GM12878 (cell line): ENCODE results near the gene TNFRSF8. TPM values are rescaled to one million over a fixed set of nuclear protein-coding genes. Genes with fewer than 3 reads are reported as not detected.

Experiments
- ATAC-seq: fragments of 200-7000 bp; cut with Tn5 transposase; 3 replicates; pipeline ENCODE4 v1.9.1; 2020; ENCODE audit warnings: mild to moderate bottlenecking, moderate library complexity
- BruUV-seq: library from RNA; stranded (reverse); fragments of 400-500 nt; replicated peaks from 2 replicates; lab custom pipeline; 2021; lab: Mats Ljungman, UMichigan
- CTCF ChIA-PET: fragments of 300-600 bp; sonication (Branson Sonifier 250); formaldehyde crosslinking; extraction: SDS; loops from one replicate; lab custom pipeline; 2021; ENCODE audit warnings: inconsistent platforms; lab: Yijun Ruan, JAX
- POLR2A ChIA-PET: fragments of 350-600 bp; formaldehyde crosslinking; extraction: SDS; loops from one replicate; lab custom pipeline; 2021; ENCODE audit warnings: inconsistent platforms; lab: Charles Lee
- RAD21 ChIA-PET: fragments of 300-600 bp; sonication (Branson Sonifier 250); formaldehyde crosslinking; loops from one replicate; lab custom pipeline; 2023; ENCODE audit warnings: antibody characterized with exemption; ENCODE audit not compliant: unreplicated experiment; lab: Charles Lee
- SMC1A ChIA-PET: fragments of 300-600 bp; sonication (Branson Sonifier 250); formaldehyde crosslinking; loops from one replicate; lab custom pipeline; 2023; ENCODE audit not compliant: unreplicated experiment, uncharacterized antibody; lab: Charles Lee
- DNase-seq: peaks from one replicate; pipeline ENCODE4 v3.0.0-alpha.2; 2011; ENCODE audit warnings: low read depth, low spot score
- FAIRE-seq: peaks from 3 replicates; lab custom pipeline; 2011; peaks lifted over from hg19 to GRCh38; lab: Jason Lieb, UNC
- H2AFZ ChIP-seq: 2 replicates; pipeline ENCODE4 v1.6.0; 2011; ENCODE audit warnings: low read depth, low read length, control low read depth; ENCODE audit not compliant: control insufficient read depth
- H3K27ac ChIP-seq: 2 replicates; pipeline ENCODE4 v1.5.1; 2011; ENCODE audit warnings: control low read depth; ENCODE audit not compliant: control insufficient read depth, insufficient read depth
- H3K27me3 ChIP-seq, 2 experiments: replicated peaks in 1 of 2; 2 replicates each; pipeline versions ENCODE4 v1.6.0 to v1.6.1; 2011; ENCODE audit warnings: low read length in 1 of 2; ENCODE audit not compliant: control insufficient read depth in 2 of 2, insufficient read depth in 2 of 2
- H3K36me3 ChIP-seq, 2 experiments: 2 replicates each; pipeline ENCODE4 v1.5.1; 2011; ENCODE audit warnings: low read length in 1 of 2; ENCODE audit not compliant: control insufficient read depth in 2 of 2, insufficient read depth in 2 of 2
- H3K4me1 ChIP-seq: 2 replicates; pipeline ENCODE4 v1.6.1; 2011; ENCODE audit warnings: mild to moderate bottlenecking, low read length, moderate library complexity, mixed read lengths; ENCODE audit not compliant: control insufficient read depth, insufficient read depth
- H3K4me2 ChIP-seq: 2 replicates; pipeline ENCODE4 v1.6.0; 2011; ENCODE audit warnings: control low read depth; ENCODE audit not compliant: control insufficient read depth, insufficient read depth
- H3K4me3 ChIP-seq: fragments of 200-600 bp; sonication (generic); 2 replicates; pipeline ENCODE4 v1.5.1; 2016
- H3K79me2 ChIP-seq: 2 replicates; pipeline ENCODE4 v1.6.0; 2011; ENCODE audit warnings: low read length; ENCODE audit not compliant: control insufficient read depth, insufficient read depth
- H3K9ac ChIP-seq: 2 replicates; pipeline ENCODE4 v1.8.0; 2011; ENCODE audit warnings: low read length, control low read depth, mixed read lengths; ENCODE audit not compliant: control insufficient read depth, insufficient read depth
- H3K9me3 ChIP-seq: replicated peaks from 3 replicates; pipeline ENCODE4 v1.5.1; 2011; ENCODE audit warnings: mild to moderate bottlenecking, low read length; ENCODE audit not compliant: control insufficient read depth, insufficient read depth
- H4K20me1 ChIP-seq: 2 replicates; pipeline ENCODE4 v1.6.0; 2011; ENCODE audit not compliant: control insufficient read depth, insufficient read depth
- BRCA1 ChIP-seq: IDR thresholded peaks from 2 replicates; pipeline ENCODE4 v1.6.1; 2011; ENCODE audit warnings: low read depth, low read length, improper control_type of control experiment
- CEBPB ChIP-seq, 2 experiments: fragments of 150-350 bp in 1 of 2; IDR thresholded peaks; 2 replicates each; pipeline ENCODE4 v1.6.1; 2012 to 2014; ENCODE audit warnings: low read depth in 2 of 2, low read length in 2 of 2, borderline replicate concordance in 1 of 2, inconsistent platforms in 1 of 2
- CREM ChIP-seq: IDR thresholded peaks from 2 replicates; pipeline ENCODE4 v1.6.1; 2014; ENCODE audit warnings: antibody characterized with exemption, low read depth
- E2F8 ChIP-seq: fragments of 450-650 bp; IDR thresholded peaks from 2 replicates; pipeline ENCODE4 v1.6.1; 2018; ENCODE audit warnings: mild to moderate bottlenecking, low read depth, moderate library complexity; ENCODE audit not compliant: partially characterized antibody
- EED ChIP-seq: sonication (generic); IDR thresholded peaks from 2 replicates; pipeline ENCODE4 v1.6.1; 2016; ENCODE audit warnings: antibody characterized with exemption, low read depth
- EZH2 ChIP-seq: IDR thresholded peaks from 2 replicates; pipeline ENCODE4 v1.6.1; 2012; ENCODE audit warnings: low read depth, mild to moderate bottlenecking, control low read depth, inconsistent platforms, low read length, borderline replicate concordance; ENCODE audit not compliant: control insufficient read depth
- LARP7 ChIP-seq: fragments of 450-650 bp; IDR thresholded peaks from 2 replicates; pipeline ENCODE4 v1.6.1; 2017; ENCODE audit warnings: mild to moderate bottlenecking
- MEF2B ChIP-seq: fragments of 450-650 bp; IDR thresholded peaks from 2 replicates; pipeline ENCODE4 v1.6.1; 2018; ENCODE audit warnings: mild to moderate bottlenecking, moderate library complexity; ENCODE audit not compliant: partially characterized antibody, poor library complexity, severe bottlenecking
- MYB ChIP-seq: fragments of 150-350 bp; IDR thresholded peaks from 2 replicates; pipeline ENCODE4 v1.6.1; 2014; ENCODE audit warnings: mild to moderate bottlenecking, low read depth, low read length, borderline replicate concordance
- NR2C1 ChIP-seq: fragments of 450-650 bp; IDR thresholded peaks from 2 replicates; pipeline ENCODE4 v1.6.1; 2017; ENCODE audit warnings: antibody characterized with exemption, mild to moderate bottlenecking, moderate library complexity
- PAX8 ChIP-seq: fragments of 450-650 bp; IDR thresholded peaks from 2 replicates; pipeline ENCODE4 v1.6.1; 2017; ENCODE audit warnings: mild to moderate bottlenecking, moderate library complexity
- POLR2A ChIP-seq: IDR thresholded peaks from 2 replicates; pipeline ENCODE4 v1.6.1; 2011; ENCODE audit warnings: low read depth, mild to moderate bottlenecking, low read length
- RCOR1 ChIP-seq: conservative IDR thresholded peaks from 2 replicates; pipeline ENCODE4 v1.6.1; 2012; ENCODE audit warnings: low read depth, low read length, improper control_type of control experiment
- RELB ChIP-seq: fragments of 450-650 bp; IDR thresholded peaks from 2 replicates; pipeline ENCODE4 v1.6.1; 2017; ENCODE audit warnings: low read depth, mild to moderate bottlenecking, moderate library complexity
- SPI1 ChIP-seq: IDR thresholded peaks from 2 replicates; pipeline ENCODE4 v1.6.1; 2011; ENCODE audit warnings: low read depth, mild to moderate bottlenecking, low read length, moderate library complexity, borderline replicate concordance; ENCODE audit not compliant: insufficient read depth
- SUPT20H ChIP-seq: IDR thresholded peaks from 2 replicates; pipeline ENCODE4 v1.6.1; 2011; ENCODE audit warnings: low read depth, mild to moderate bottlenecking, low read length, moderate library complexity, borderline replicate concordance; ENCODE audit not compliant: control insufficient read depth
- YY1 ChIP-seq: IDR thresholded peaks from 2 replicates; pipeline ENCODE4 v1.6.1; 2011; ENCODE audit warnings: low read depth, mild to moderate bottlenecking, low read length
- ZNF217 ChIP-seq: fragments of 450-650 bp; IDR thresholded peaks from 2 replicates; pipeline ENCODE4 v1.6.1; 2017; ENCODE audit warnings: antibody characterized with exemption, mild to moderate bottlenecking
- ZNF24 ChIP-seq: fragments of 450-650 bp; IDR thresholded peaks from 2 replicates; pipeline ENCODE4 v1.6.1; 2017; ENCODE audit warnings: antibody characterized with exemption, mild to moderate bottlenecking
- ZSCAN29 ChIP-seq: fragments of 450-650 bp; IDR thresholded peaks from 2 replicates; pipeline ENCODE4 v1.6.1; 2017; ENCODE audit warnings: mild to moderate bottlenecking, moderate library complexity
- WGBS: methylation state at CpG from one replicate; pipeline ENCODE4 v1.1.6; 2016; ENCODE audit warnings: low lambda C conversion rate; ENCODE audit not compliant: insufficient replicate concordance, insufficient coverage; ENCODE audit errors: missing lambda C conversion rate; 5-methylcytosine and 5-hydroxymethylcytosine counted together
- in situ Hi-C: fragments of 300-500 bp; cut with MboI; formaldehyde crosslinking; loops from 9 replicates; pipeline ENCODE4 v1.14.3; 2018; ENCODE audit warnings: mixed read lengths
- intact Hi-C: fragments of 100-400 bp; cut with micrococcal nuclease; formaldehyde crosslinking; loops from one replicate; pipeline ENCODE4 v1.14.2; 2022; ENCODE audit not compliant: unreplicated experiment
- polyA plus RNA-seq, 11 experiments: library from polyadenylated mRNA; depleted of rRNA in 4 of 11; unstranded in 6 of 11; stranded (reverse) in 5 of 11; fragments of >200 nt; fragmentation: Nextera tagmentation in 4 of 11; fragmentation: Illumina TruSeq in 1 of 11; extraction: Ambion mirVana in 4 of 11; extraction: Trizol in 1 of 11; gene quantifications; 1 replicate in 1 of 11; 2 replicates in 10 of 11; pipeline versions ENCODE4 v1.2.1 to v1.2.3, GENCODE V29; 2011 to 2016; ENCODE audit warnings: inconsistent platforms in 2 of 11, missing spikeins in 2 of 11, low read depth in 1 of 11
- total RNA-seq, 4 experiments: library from RNA; depleted of rRNA in 3 of 4; stranded (reverse); fragments of >200 nt in 3 of 4; fragmentation: Illumina TruSeq in 1 of 4; extraction: Trizol in 1 of 4; gene quantifications; 2 replicates each; pipeline versions ENCODE4 v1.2.1 to v1.2.3, GENCODE V29; 2013 to 2021

TNFRSF8 gene
- total and polyA plus RNA-seq, 10 of the 15 experiments (the other 5 are each of a cell fraction or from before 2014, with no cell fraction given): 9.8 to 114 (median 58.8) TPM

GRCh38 chr1:12055259-12055658, 7.8 kb upstream of the TNFRSF8 start:
- peaks cover 95% of the 10 kb centered on the region for H3K4me1 ChIP-seq
- SMC1A ChIA-PET: interaction anchor here (2.0 to 14.3 kb wide), 5 partner anchors 8 to 35 kb away, joined by 7 to 209 read pairs (median 16); partner anchors contain the start of gene TNFRSF8
- no peak for TF ChIP-seq ZNF24
- TF ChIP-seq EED: no peak
- no peak for TF ChIP-seq SUPT20H
- TF ChIP-seq MYB: no peak
- no peak for TF ChIP-seq LARP7
- no peak for TF ChIP-seq E2F8
- TF ChIP-seq ZNF217: no peak
- TF ChIP-seq CREM: no peak
- TF ChIP-seq NR2C1: no peak
- no peak for TF ChIP-seq SPI1
- no peak for TF ChIP-seq ZSCAN29
- TF ChIP-seq BRCA1: no peak
- TF ChIP-seq YY1: no peak
- no peak for TF ChIP-seq PAX8
- no peak for TF ChIP-seq POLR2A
- TF ChIP-seq CEBPB (IDR thresholded peaks at IDR 0.05; ENCODE audit: borderline replicate concordance in 1 of 2, low read depth in 2 of 2, low read length in 2 of 2): no peak
- no peak for TF ChIP-seq RCOR1
- no peak for TF ChIP-seq EZH2
- TF ChIP-seq RELB: no peak
- TF ChIP-seq MEF2B: no peak
- H3K36me3 ChIP-seq: no peaks in the 10 kb centered on the region
- ATAC-seq (no peak), FAIRE-seq (no peak), DNase-seq (no peak)
- H3K27me3 ChIP-seq: no peaks in the 10 kb centered on the region
- no peak overlapping the region for H3K9ac ChIP-seq
- BruUV-seq: no TSS peak
- peaks cover 14% of the 10 kb centered on the region for H3K79me2 ChIP-seq
- no peak overlapping the region for H3K4me2 ChIP-seq
- POLR2A ChIA-PET: interaction anchor here (2.1 to 11.1 kb wide), 5 partner anchors 9 to 35 kb away, joined by 10 to 134 read pairs (median 45); partner anchors contain the start of gene MIIP
- no peak overlapping the region for H3K4me3 ChIP-seq
- H4K20me1 ChIP-seq: no peaks in the 10 kb centered on the region
- CTCF ChIA-PET: interaction anchor here (0.5 to 2.8 kb wide), 5 partner anchors 10 to 604 kb away, joined by 3 to 22 read pairs (median 9); no protein-coding TSS in a partner anchor
- intact Hi-C loops (no loop called here), in situ Hi-C loops (loop anchor here (25.0 kb wide), 1 partner anchor 1657 kb away; the partner anchor contains the start of gene PRDM2)
- H3K27ac ChIP-seq: peak overlapping the region; percentile 100
- H3K9me3 ChIP-seq: peaks cover 2% of the 10 kb centered on the region; the same call in 2 of the 3 replicates
- RAD21 ChIA-PET: interaction anchor here (0.9 to 2.6 kb wide), 5 partner anchors 9 to 24 kb away, joined by 3 to 27 read pairs (median 14); no protein-coding TSS in a partner anchor
- 95% methylated on average over 6 of the region's 6 CpGs for WGBS
- H2AFZ ChIP-seq: no peak overlapping the region
